Endothelial cell of umbilical vein (primary cell): ENCODE results near the gene BMPR1B.

Source experiments
- EZH2 ChIP-seq: IDR thresholded peaks from 2 replicates; pipeline ENCODE4 v1.6.1; 2012; ENCODE audit warnings: borderline replicate concordance, low read depth, mild to moderate bottlenecking, moderate library complexity, low read length, inconsistent platforms; ENCODE audit not compliant: severe bottlenecking
- FOS ChIP-seq: IDR thresholded peaks from 2 replicates; pipeline ENCODE4 v1.6.1; 2011; ENCODE audit warnings: mild to moderate bottlenecking, low read length, moderate library complexity, borderline replicate concordance; ENCODE audit not compliant: insufficient read depth
- JUN ChIP-seq: IDR thresholded peaks from 2 replicates; pipeline ENCODE4 v1.6.1; 2011; ENCODE audit warnings: borderline replicate concordance, low read depth; ENCODE audit not compliant: insufficient read length, insufficient read depth
- MYC ChIP-seq: IDR thresholded peaks from one replicate; pipeline ENCODE4 v1.6.1; 2011; ENCODE audit warnings: mild to moderate bottlenecking, low read depth, low read length
- POLR2A ChIP-seq: IDR thresholded peaks from 2 replicates; pipeline ENCODE4 v1.6.1; 2012; ENCODE audit warnings: low read depth, mild to moderate bottlenecking, control low read depth, low read length
- POLR2AphosphoS5 ChIP-seq: IDR thresholded peaks from 2 replicates; pipeline ENCODE4 v1.6.1; 2012; ENCODE audit warnings: low read depth, mild to moderate bottlenecking, control low read depth, low read length, moderate library complexity; ENCODE audit not compliant: insufficient read depth
- TF ChIP-seq, protein P1 (sequence below), 2 donors: IDR thresholded peaks; 1 replicate in 1 of 2; 2 replicates in 1 of 2; pipeline ENCODE4 v1.5.1; 2011; ENCODE audit warnings: low read length in 2 of 2, mild to moderate bottlenecking in 2 of 2, moderate library complexity in 2 of 2, control low read depth in 1 of 2, inconsistent platforms in 1 of 2, low read depth in 1 of 2; ENCODE audit not compliant: insufficient read depth in 1 of 2; ENCODE audit errors: extremely low read depth in 1 of 2
- TF ChIP-seq, protein P2 (sequence below): IDR thresholded peaks from 2 replicates; pipeline ENCODE4 v1.6.1; 2011; ENCODE audit not compliant: insufficient read depth, insufficient read length

DNA sequence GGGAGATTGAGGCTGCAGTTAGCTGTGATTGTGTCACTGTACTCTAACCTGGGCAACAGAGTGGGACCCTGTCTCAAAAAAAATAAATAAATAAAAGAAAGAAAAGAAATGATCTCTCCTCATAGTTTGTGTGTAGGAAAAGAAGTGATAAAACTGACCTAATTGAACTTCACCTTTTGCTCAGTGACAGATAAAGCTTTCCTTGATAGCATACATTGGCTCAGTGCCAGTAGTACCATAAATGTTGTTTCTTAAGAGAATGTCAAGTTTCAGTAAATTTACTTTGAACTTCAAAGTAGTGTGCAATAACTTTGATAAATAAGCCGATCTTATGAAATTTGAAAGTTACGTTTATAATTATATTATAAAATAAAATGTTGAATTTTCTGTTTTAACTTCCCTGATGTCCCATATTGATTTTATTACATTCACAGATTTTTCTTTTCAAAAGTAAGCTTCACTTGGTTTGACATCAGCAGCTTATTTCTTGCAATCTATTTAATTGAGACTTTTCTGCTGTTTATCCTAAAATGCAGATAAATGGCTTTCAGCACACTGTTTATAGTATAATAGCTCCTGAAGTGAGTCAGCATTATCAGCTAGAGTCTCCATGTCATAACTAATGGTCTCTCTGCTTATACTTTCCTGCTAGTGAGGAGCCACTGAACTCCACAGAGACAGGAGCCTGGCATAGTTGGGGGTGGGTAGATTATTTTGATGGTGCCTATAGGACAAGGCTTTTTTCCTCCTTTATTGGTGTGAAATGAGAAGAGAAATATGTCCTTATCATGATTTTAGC is 330.1 kb downstream of the BMPR1B start:
- TF ChIP-seq, protein P1, sequence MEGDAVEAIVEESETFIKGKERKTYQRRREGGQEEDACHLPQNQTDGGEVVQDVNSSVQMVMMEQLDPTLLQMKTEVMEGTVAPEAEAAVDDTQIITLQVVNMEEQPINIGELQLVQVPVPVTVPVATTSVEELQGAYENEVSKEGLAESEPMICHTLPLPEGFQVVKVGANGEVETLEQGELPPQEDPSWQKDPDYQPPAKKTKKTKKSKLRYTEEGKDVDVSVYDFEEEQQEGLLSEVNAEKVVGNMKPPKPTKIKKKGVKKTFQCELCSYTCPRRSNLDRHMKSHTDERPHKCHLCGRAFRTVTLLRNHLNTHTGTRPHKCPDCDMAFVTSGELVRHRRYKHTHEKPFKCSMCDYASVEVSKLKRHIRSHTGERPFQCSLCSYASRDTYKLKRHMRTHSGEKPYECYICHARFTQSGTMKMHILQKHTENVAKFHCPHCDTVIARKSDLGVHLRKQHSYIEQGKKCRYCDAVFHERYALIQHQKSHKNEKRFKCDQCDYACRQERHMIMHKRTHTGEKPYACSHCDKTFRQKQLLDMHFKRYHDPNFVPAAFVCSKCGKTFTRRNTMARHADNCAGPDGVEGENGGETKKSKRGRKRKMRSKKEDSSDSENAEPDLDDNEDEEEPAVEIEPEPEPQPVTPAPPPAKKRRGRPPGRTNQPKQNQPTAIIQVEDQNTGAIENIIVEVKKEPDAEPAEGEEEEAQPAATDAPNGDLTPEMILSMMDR (IDR thresholded peaks at IDR 0.05; ENCODE audit: extremely low read depth in 1 of 2, insufficient read depth in 1 of 2, low read depth in 1 of 2, low read length in 2 of 2), result no peak
- TF ChIP-seq JUN, result no peak
- TF ChIP-seq POLR2A, result no peak
- no peak for TF ChIP-seq POLR2AphosphoS5
- TF ChIP-seq, protein P2, sequence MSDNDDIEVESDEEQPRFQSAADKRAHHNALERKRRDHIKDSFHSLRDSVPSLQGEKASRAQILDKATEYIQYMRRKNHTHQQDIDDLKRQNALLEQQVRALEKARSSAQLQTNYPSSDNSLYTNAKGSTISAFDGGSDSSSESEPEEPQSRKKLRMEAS, result no peak
- TF ChIP-seq EZH2, result no peak
- TF ChIP-seq FOS, result no peak
- TF ChIP-seq MYC, result no peak
